HG03108 (cell line): ENCODE data around the gene MUC5AC.
"Not testable (repeated sequence)": the region's sequence is repeated elsewhere in the genome, so short reads cannot be mapped to it uniquely, and the experiment has no call there.

Source experiments
- ATAC-seq: cut with Tn5 transposase; IDR thresholded peaks from one replicate; pipeline ENCODE4 v1.9.1; 2021; ENCODE audit warnings: moderate library complexity; ENCODE audit not compliant: unreplicated experiment

Gene MUC5AC

GRCh38 chr11:1140642-1141490, 16.9 kb upstream of the MUC5AC start:
- ATAC-seq, result no peak

GRCh38 chr11:1146365-1146764, 11.4 kb upstream of the MUC5AC start:
- ATAC-seq, result no peak

GRCh38 chr11:1147792-1148191, 10.0 kb upstream of the MUC5AC start:
- no peak for ATAC-seq

- no peak for ATAC-seq
These were observed 9.0 kb upstream of the MUC5AC start for GRCh38 chr11:1148752-1149180.

GRCh38 chr11:1149545-1149944, 8.2 kb upstream of the MUC5AC start:
- no peak for ATAC-seq

GRCh38 chr11:1150116-1150515, 7.6 kb upstream of the MUC5AC start:
- ATAC-seq, result no peak

GRCh38 chr11:1150769-1151365, 6.9 kb upstream of the MUC5AC start:
- ATAC-seq, result no peak

GRCh38 chr11:1151366-1152315, 6.1 kb upstream of the MUC5AC start:
- no peak for ATAC-seq

- no peak for ATAC-seq
These were observed 5.2 kb upstream of the MUC5AC start for GRCh38 chr11:1152316-1153104.

- ATAC-seq, result no peak
These were observed 4.4 kb upstream of the MUC5AC start for GRCh38 chr11:1153105-1153950.

- ATAC-seq, result no peak
These were observed 3.7 kb upstream of the MUC5AC start for GRCh38 chr11:1153951-1154493.

- not testable (repeated sequence) for ATAC-seq
These were observed 3.1 kb upstream of the MUC5AC start for GRCh38 chr11:1154656-1155055.

GRCh38 chr11:1155274-1155693, 2.5 kb upstream of the MUC5AC start:
- no peak for ATAC-seq

- no peak for ATAC-seq
These were observed 1.0 kb upstream of the MUC5AC start for GRCh38 chr11:1156506-1157340.

- no peak for ATAC-seq
These were observed 460 bp upstream of the MUC5AC start for GRCh38 chr11:1157341-1157644.

- ATAC-seq, result no peak
These were observed 1.1 kb downstream of the MUC5AC start for GRCh38 chr11:1158681-1159487.

- ATAC-seq, result not testable (repeated sequence)
These were observed 1.9 kb downstream of the MUC5AC start for GRCh38 chr11:1159488-1160220.
